HepG2 (cell line): ENCODE results near the gene UBE2Q1. TPM values are rescaled to one million over a fixed set of nuclear protein-coding genes. Genes with fewer than 3 reads are reported as not detected.

Experiments used
- ATAC-seq: fragments of 200-7000 bp; cut with Tn5 transposase; 3 replicates; pipeline ENCODE4 v1.9.1; 2020; ENCODE audit warnings: mild to moderate bottlenecking, moderate library complexity
- BruUV-seq: library from RNA; stranded (reverse); fragments of 400-500 nt; replicated peaks from 2 replicates; lab custom pipeline; 2021; lab: Mats Ljungman, UMichigan
- CTCF ChIA-PET: fragments of 300-600 bp; formaldehyde crosslinking; extraction: SDS; loops from one replicate; lab custom pipeline; 2021; ENCODE audit warnings: low total read pairs, inconsistent platforms, low intra/inter-chr PET ratio; lab: Yijun Ruan, JAX
- POLR2A ChIA-PET: fragments of 350-600 bp; sonication (Branson Sonifier 250); formaldehyde crosslinking; loops from one replicate; lab custom pipeline; 2020; ENCODE audit warnings: antibody characterized with exemption, inconsistent platforms; lab: Yijun Ruan, JAX
- DNase-seq: peaks from one replicate; pipeline ENCODE4 v3.0.0-alpha.2; 2015; ENCODE audit warnings: low spot score
- FAIRE-seq: peaks from 3 replicates; lab custom pipeline; 2011; peaks lifted over from hg19 to GRCh38; lab: Jason Lieb, UNC
- H2AFZ ChIP-seq: one replicate; pipeline ENCODE4 v1.6.1; 2011; ENCODE audit warnings: low read length, inconsistent platforms
- H3K27ac ChIP-seq: fragments of 300-600 bp; 3 replicates; pipeline ENCODE4 v1.8.0; 2011; ENCODE audit warnings: mixed run types, mild to moderate bottlenecking, mixed read lengths, low read length, inconsistent platforms; ENCODE audit not compliant: insufficient read depth; ENCODE audit errors: extremely low read length
- H3K27me3 ChIP-seq, 2 experiments: fragments of 200-600 bp in 1 of 2; 2 replicates in 1 of 2; 3 replicates in 1 of 2; pipeline versions ENCODE4 v1.6.0 to v1.8.0; 2011; ENCODE audit warnings: low read length in 2 of 2, mild to moderate bottlenecking in 2 of 2, moderate library complexity in 2 of 2, inconsistent platforms in 1 of 2; ENCODE audit not compliant: insufficient read depth in 2 of 2, control insufficient read depth in 1 of 2
- H3K36me3 ChIP-seq, 2 experiments: fragments of 200-600 bp in 1 of 2; replicated peaks in 1 of 2; 2 replicates in 1 of 2; 3 replicates in 1 of 2; pipeline versions ENCODE4 v1.5.1 to v1.8.0; 2011; ENCODE audit warnings: low read length in 2 of 2, inconsistent platforms in 1 of 2; ENCODE audit not compliant: insufficient read depth in 2 of 2, control insufficient read depth in 1 of 2
- H3K4me1 ChIP-seq: 2 replicates; pipeline ENCODE4 v1.5.1; 2012; ENCODE audit warnings: low read length, inconsistent platforms; ENCODE audit not compliant: insufficient read depth
- H3K4me2 ChIP-seq: 2 replicates; pipeline ENCODE4 v1.6.0; 2011; ENCODE audit warnings: low read depth, low read length, inconsistent platforms
- H3K4me3 ChIP-seq, 3 experiments: fragments of 200-600 bp in 1 of 3; sonication (generic), shearing (Covaris generic) in 1 of 3; replicated peaks in 1 of 3; 2 replicates each; pipeline ENCODE4 v1.5.1; 2011 to 2016; ENCODE audit warnings: low read length in 3 of 3, inconsistent platforms in 2 of 3, low read depth in 2 of 3, mild to moderate bottlenecking in 2 of 3, control low read depth in 1 of 3, mixed read lengths in 1 of 3; ENCODE audit not compliant: insufficient read depth in 1 of 3
- H3K79me2 ChIP-seq: one replicate; pipeline ENCODE4 v1.6.1; 2011; ENCODE audit warnings: low read length, inconsistent platforms; ENCODE audit not compliant: insufficient read depth
- H3K9ac ChIP-seq: 2 replicates; pipeline ENCODE4 v1.6.0; 2011; ENCODE audit warnings: mild to moderate bottlenecking, low read depth, low read length, inconsistent platforms; ENCODE audit not compliant: insufficient read depth
- H3K9me3 ChIP-seq: 2 replicates; pipeline ENCODE4 v1.5.1; 2012; ENCODE audit warnings: mild to moderate bottlenecking, low read length
- H4K20me1 ChIP-seq: 2 replicates; pipeline ENCODE4 v1.6.0; 2011; ENCODE audit warnings: inconsistent platforms, mild to moderate bottlenecking, low read length, moderate library complexity; ENCODE audit not compliant: insufficient read depth
- ATM ChIP-seq: fragments of 450-650 bp; IDR thresholded peaks from 2 replicates; pipeline ENCODE4 v1.7.1; 2017; ENCODE audit warnings: mild to moderate bottlenecking, borderline replicate concordance
- GFI1 ChIP-seq: sonication (generic); formaldehyde crosslinking; IDR thresholded peaks from 2 replicates; pipeline ENCODE4 v1.5.0; 2020; ENCODE audit warnings: missing genetic modification reagents, mild to moderate bottlenecking, borderline replicate concordance
- GLI4 ChIP-seq: sonication (generic); formaldehyde crosslinking; IDR thresholded peaks from 2 replicates; pipeline ENCODE4 v1.5.1; 2020; ENCODE audit warnings: missing genetic modification reagents, mild to moderate bottlenecking, moderate library complexity, borderline replicate concordance
- MYNN ChIP-seq: sonication (generic); formaldehyde crosslinking; IDR thresholded peaks from 2 replicates; pipeline ENCODE4 v1.4.0; 2020; ENCODE audit warnings: mild to moderate bottlenecking, low read depth, missing genetic modification reagents
- POLR2A ChIP-seq, 2 experiments: IDR thresholded peaks; 2 replicates each; pipeline ENCODE4 v1.6.1; 2011; ENCODE audit warnings: low read depth in 2 of 2, low read length in 2 of 2, mild to moderate bottlenecking in 1 of 2, moderate library complexity in 1 of 2; ENCODE audit not compliant: insufficient read depth in 1 of 2
- RARG ChIP-seq: sonication (generic); formaldehyde crosslinking; IDR thresholded peaks from 2 replicates; pipeline ENCODE4 v1.4.0; 2020; ENCODE audit warnings: low read depth, mild to moderate bottlenecking, missing genetic modification reagents
- RBM22 ChIP-seq: fragments of 200-400 bp; formaldehyde crosslinking; optimal IDR thresholded peaks from 2 replicates; pipeline ENCODE3; 2017; ENCODE audit warnings: mild to moderate bottlenecking, low read length, moderate library complexity
- SIX4 ChIP-seq: sonication (generic); formaldehyde crosslinking; IDR thresholded peaks from 2 replicates; pipeline ENCODE4 v1.4.0; 2020; ENCODE audit warnings: missing genetic modification reagents
- SKI ChIP-seq: fragments of 450-650 bp; IDR thresholded peaks from one replicate; pipeline ENCODE4 v1.6.1; 2018; ENCODE audit warnings: mild to moderate bottlenecking; ENCODE audit not compliant: partially characterized antibody
- TAF15 ChIP-seq: fragments of 200-400 bp; formaldehyde crosslinking; IDR thresholded peaks from one replicate; pipeline ENCODE4 v1.6.1; 2018; ENCODE audit warnings: mild to moderate bottlenecking, low read depth, low read length; ENCODE audit not compliant: poor library complexity, severe bottlenecking
- ZFP82 ChIP-seq: sonication (generic); formaldehyde crosslinking; IDR thresholded peaks from 2 replicates; pipeline ENCODE4 v1.5.1; 2020; ENCODE audit warnings: mild to moderate bottlenecking, missing genetic modification reagents, borderline replicate concordance
- ZNF256 ChIP-seq: sonication (generic); formaldehyde crosslinking; conservative IDR thresholded peaks from 2 replicates; pipeline ENCODE4 v1.4.0; 2020; ENCODE audit warnings: missing genetic modification reagents
- ZNF274 ChIP-seq: sonication (generic); formaldehyde crosslinking; IDR thresholded peaks from 2 replicates; pipeline ENCODE4 v1.5.1; 2020; ENCODE audit warnings: mild to moderate bottlenecking, missing genetic modification reagents
- ZNF549 ChIP-seq: sonication (generic); formaldehyde crosslinking; IDR thresholded peaks from 2 replicates; pipeline ENCODE4 v1.5.0; 2020; ENCODE audit warnings: missing genetic modification reagents
- ZNF552 ChIP-seq: sonication (generic); formaldehyde crosslinking; IDR thresholded peaks from 2 replicates; pipeline ENCODE4 v1.9.0; 2022; ENCODE audit warnings: missing genetic modification reagents, mild to moderate bottlenecking, borderline replicate concordance
- ZNF660 ChIP-seq: sonication (generic); formaldehyde crosslinking; IDR thresholded peaks from 2 replicates; pipeline ENCODE4 v1.5.1; 2020; ENCODE audit warnings: mild to moderate bottlenecking, low read depth, missing genetic modification reagents, borderline replicate concordance
- ZNF780A ChIP-seq: sonication (generic); formaldehyde crosslinking; IDR thresholded peaks from 2 replicates; pipeline ENCODE4 v1.8.0; 2022; ENCODE audit warnings: mild to moderate bottlenecking, missing genetic modification reagents, moderate library complexity
- WGBS: methylation state at CpG from one replicate; pipeline ENCODE4 v1.1.6; 2017; ENCODE audit warnings: low lambda C conversion rate; 5-methylcytosine and 5-hydroxymethylcytosine counted together
- in situ Hi-C: cut with HindIII; loops from 2 replicates; pipeline ENCODE4 v1.10.0; 2017; ENCODE audit warnings: low pct_unique_long_range_greater_than_20kb; ENCODE audit not compliant: extremely low pct_ligation_motif_present
- intact Hi-C: fragments of 100-400 bp; cut with micrococcal nuclease; formaldehyde crosslinking; loops from one replicate; pipeline ENCODE4 v1.10.0; 2022; ENCODE audit not compliant: unreplicated experiment
- polyA plus RNA-seq, 8 experiments: library from polyadenylated mRNA; depleted of rRNA in 3 of 8; stranded (reverse) in 7 of 8; unstranded in 1 of 8; fragments of >200 nt; fragmentation: Illumina TruSeq in 4 of 8; extraction: Trizol in 4 of 8; gene quantifications; 2 replicates each; pipeline versions ENCODE4 v1.2.1 to v1.2.3, GENCODE V29; 2011 to 2016; ENCODE audit warnings: low read depth in 4 of 8, missing spikeins in 1 of 8, mixed read lengths in 1 of 8; ENCODE audit not compliant: insufficient read depth in 1 of 8
- total RNA-seq, 5 experiments: library from RNA; depleted of rRNA; stranded (reverse); fragments of >200 nt; fragmentation: Illumina TruSeq; extraction: Trizol; gene quantifications; 2 replicates each; pipeline ENCODE4 v1.2.3, GENCODE V29; 2016; ENCODE audit warnings: low read depth in 1 of 5
- TF ChIP-seq, protein P1 (sequence below): sonication (generic); formaldehyde crosslinking; IDR thresholded peaks from 2 replicates; pipeline ENCODE4 v1.4.0; 2020; ENCODE audit warnings: mild to moderate bottlenecking, missing genetic modification reagents

Gene UBE2Q1
- total and polyA plus RNA-seq, 2 of the 13 experiments (the other 11 are each of a cell fraction or from before 2014, with no cell fraction given), result 11.7 to 41.7 TPM

DNA sequence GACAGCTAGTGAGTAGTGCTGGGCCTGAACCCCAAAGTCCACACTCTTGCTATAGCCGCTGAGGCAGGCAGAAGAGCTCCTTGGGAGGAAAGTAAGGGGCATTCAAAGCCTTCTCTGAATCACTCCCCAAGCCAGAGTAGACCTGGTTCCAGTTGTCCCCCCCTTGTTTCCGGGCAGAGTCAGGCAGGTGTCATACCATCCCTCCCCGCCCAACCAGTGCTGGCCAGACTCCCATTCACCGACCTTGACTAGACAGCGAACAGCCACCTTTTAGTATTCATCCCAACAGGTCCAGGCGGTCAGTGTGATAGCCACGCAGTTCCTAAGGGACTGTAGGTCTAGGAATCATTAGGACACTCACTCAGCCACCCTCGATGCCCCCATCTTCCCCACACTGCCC lies 20.9 kb upstream of the UBE2Q1 start (continued):
- TF ChIP-seq POLR2A (IDR thresholded peaks at IDR 0.05; ENCODE audit: insufficient read depth in 1 of 2, low read depth in 2 of 2, low read length in 2 of 2) (0 out of 4 replicates have a peak, but pooled peaks of 1 of the 2 experiments have one; percentile 20), ZNF549 (CRISPR knock-in tag) (no peak), RBM22 (peak; percentile 66), TAF15 (no peak)

DNA sequence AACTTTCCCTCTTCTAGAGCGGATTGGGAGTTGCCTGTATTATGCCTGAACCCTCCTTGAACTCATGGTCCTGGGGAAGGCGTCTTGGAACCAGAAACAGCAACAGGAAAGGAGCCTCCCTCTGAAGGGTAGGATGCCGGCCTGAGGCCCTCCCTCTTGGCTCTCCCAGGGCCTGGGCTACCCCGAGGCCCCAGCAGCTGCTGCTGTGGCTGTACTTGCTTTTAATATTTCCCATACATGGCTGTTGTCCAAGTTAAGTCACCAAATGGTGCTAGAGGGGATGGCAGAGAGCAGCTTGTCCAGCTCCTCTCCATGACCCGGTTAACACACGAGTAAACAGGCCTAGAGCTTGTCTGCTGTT lies 19.6 kb upstream of the UBE2Q1 start:
- no peak for TF ChIP-seq ZNF552 (CRISPR knock-in tag)
- TF ChIP-seq ZFP82 (CRISPR knock-in tag), result no peak
- TF ChIP-seq ZNF256, result no peak
- TF ChIP-seq, protein P1, sequence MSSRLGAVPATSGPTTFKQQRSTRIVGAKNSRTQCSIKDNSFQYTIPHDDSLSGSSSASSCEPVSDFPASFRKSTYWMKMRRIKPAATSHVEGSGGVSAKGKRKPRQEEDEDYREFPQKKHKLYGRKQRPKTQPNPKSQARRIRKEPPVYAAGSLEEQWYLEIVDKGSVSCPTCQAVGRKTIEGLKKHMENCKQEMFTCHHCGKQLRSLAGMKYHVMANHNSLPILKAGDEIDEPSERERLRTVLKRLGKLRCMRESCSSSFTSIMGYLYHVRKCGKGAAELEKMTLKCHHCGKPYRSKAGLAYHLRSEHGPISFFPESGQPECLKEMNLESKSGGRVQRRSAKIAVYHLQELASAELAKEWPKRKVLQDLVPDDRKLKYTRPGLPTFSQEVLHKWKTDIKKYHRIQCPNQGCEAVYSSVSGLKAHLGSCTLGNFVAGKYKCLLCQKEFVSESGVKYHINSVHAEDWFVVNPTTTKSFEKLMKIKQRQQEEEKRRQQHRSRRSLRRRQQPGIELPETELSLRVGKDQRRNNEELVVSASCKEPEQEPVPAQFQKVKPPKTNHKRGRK (CRISPR knock-in tag), result no peak
- TF ChIP-seq MYNN (CRISPR knock-in tag), result no peak
- TF ChIP-seq GLI4 (CRISPR knock-in tag), result no peak
- TF ChIP-seq RARG (CRISPR knock-in tag), result no peak
- TF ChIP-seq ATM, result no peak
- no peak for TF ChIP-seq ZNF780A (CRISPR knock-in tag)
- TF ChIP-seq GFI1 (CRISPR knock-in tag), result no peak
- TF ChIP-seq ZNF660 (CRISPR knock-in tag), result no peak
- no peak for TF ChIP-seq SKI
- TF ChIP-seq ZNF274 (CRISPR knock-in tag), result no peak
- no peak for TF ChIP-seq SIX4
- intact Hi-C loops (no loop called here), in situ Hi-C loops (no loop called here)
- Histone ChIP-seq H3K79me2 (no peaks in the 10 kb centered on the region), H3K4me2 (no peak overlapping the region), H3K36me3 (peaks cover 11 to 35% of the 10 kb centered on the region in 2 experiments), H3K27me3 (peaks cover 0 to 2% of the 10 kb centered on the region in 2 experiments; a peak in 1 of 5 replicates), H2AFZ (no peak overlapping the region), H3K9me3 (no peaks in the 10 kb centered on the region), H3K9ac (no peak overlapping the region), H3K27ac (no peak overlapping the region), H3K4me3 (no peak overlapping the region), H3K4me1 (no peaks in the 10 kb centered on the region), H4K20me1 (no peaks in the 10 kb centered on the region)
- 96% methylated on average over 2 of the region's 6 CpGs for WGBS
- ChIA-PET CTCF (no interaction called here), POLR2A (interaction anchor here (1.0 kb wide), 1 partner anchor 10 kb away, joined by 3 read pairs; no protein-coding TSS in a partner anchor)
- no peak for ATAC-seq
- BruUV-seq, result no TSS peak
- DNase-seq, result no peak
- no peak for FAIRE-seq
